Endometrial microvascular endothelial cells (primary cell): ENCODE results near the gene STYK1. TPM values are rescaled to one million over a fixed set of nuclear protein-coding genes. Genes with fewer than 3 reads are reported as not detected.
"Not testable (repeated sequence)": the region's sequence is repeated elsewhere in the genome, so short reads cannot be mapped to it uniquely, and the experiment has no call there.

Experiments used
- in situ Hi-C: cut with HindIII; loops from 2 replicates; pipeline ENCODE4 v1.10.0; 2017; ENCODE audit warnings: low sequenced_read_pairs, low pct_unique_long_range_greater_than_20kb; ENCODE audit errors: inconsistent ontology term
- total RNA-seq: library from RNA; depleted of rRNA; stranded (reverse); fragments of >200 nt; gene quantifications from one replicate; pipeline ENCODE4 v1.2.3, GENCODE V29; 2015; ENCODE audit errors: inconsistent ontology term

STYK1 gene
- total RNA-seq, 1 donor from 2014 or later, result 7.0 TPM

DNA sequence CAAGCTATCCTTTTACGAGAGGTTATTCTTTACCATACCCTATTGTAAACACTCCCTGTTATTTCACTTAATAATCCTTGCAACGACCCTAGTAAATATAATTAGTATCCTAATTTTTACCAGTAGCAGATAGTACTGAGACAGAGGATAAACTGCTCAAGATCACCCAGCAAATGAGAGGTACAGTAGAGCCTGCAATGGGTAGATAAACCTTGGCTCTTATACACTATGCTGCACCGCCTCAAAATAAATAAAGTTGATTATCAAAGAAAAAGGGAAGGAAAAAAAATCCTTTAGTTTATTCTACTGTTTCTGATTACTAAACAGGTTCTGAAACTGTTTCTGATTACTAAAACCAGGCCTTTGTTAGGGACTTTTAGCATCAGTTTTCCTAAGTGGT, 26.7 kb upstream of the STYK1 start:
- in situ Hi-C loops, result loop anchor here (25.0 kb wide), 1 partner anchor 88 kb away; the partner anchor contains the start of gene MAGOHB

DNA sequence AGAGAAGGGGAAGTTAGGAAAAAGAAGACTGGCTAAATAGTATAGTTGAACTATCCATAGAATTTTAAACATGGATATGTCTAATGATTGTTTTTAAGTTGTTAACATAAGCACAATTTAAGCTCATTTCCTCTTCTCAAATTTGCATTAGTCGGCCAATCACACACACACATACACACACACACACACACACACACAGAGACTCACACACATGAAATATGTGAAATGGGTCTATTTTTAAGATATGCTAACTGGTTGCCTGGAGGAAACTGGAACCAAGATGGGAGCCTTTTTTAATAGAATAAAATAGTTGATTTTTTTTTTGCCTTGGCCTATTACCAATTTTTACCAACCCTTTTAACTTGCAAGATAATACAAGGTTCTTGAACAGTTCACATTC, 24.0 kb upstream of the STYK1 start:
- in situ Hi-C loops, result no loop called here

DNA sequence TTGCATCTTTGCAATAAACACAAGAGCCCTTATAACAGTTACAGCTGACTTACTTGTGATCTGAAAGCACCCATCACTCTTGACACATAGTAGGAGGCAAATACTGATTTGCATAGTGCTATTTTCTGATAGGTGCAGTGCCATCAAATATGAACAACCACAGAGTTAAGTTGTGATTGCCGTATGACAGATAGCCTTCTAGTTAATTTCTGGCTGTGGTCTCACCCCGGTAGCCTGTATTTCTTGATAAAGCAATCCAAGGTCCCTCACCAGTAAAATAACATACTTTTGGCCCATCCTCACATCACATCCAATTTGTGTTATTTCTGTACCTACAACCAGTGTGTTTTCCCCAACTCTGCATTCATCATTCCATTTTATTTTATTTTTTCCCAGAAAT, 23.3 kb upstream of the STYK1 start:
- in situ Hi-C loops, result no loop called here

DNA sequence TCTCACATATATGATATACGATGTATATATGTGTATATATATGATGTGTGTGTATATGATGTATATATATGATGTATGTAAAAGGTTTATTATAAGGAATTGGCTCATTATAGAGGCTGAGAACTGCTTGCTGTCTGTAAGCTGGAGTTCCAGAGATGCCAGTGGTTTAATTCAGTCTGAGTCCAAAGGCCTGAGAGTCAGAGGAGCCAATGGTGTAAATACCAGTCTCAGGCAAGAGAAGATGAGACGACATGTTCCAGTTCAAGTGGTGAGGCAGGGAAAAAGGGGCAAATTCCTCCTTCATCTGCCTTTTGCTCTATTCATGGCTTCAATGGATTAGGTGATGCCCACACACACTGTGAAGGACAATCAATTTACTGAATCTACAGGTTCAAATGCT, 17.1 kb upstream of the STYK1 start:
- in situ Hi-C loops, result no loop called here

DNA sequence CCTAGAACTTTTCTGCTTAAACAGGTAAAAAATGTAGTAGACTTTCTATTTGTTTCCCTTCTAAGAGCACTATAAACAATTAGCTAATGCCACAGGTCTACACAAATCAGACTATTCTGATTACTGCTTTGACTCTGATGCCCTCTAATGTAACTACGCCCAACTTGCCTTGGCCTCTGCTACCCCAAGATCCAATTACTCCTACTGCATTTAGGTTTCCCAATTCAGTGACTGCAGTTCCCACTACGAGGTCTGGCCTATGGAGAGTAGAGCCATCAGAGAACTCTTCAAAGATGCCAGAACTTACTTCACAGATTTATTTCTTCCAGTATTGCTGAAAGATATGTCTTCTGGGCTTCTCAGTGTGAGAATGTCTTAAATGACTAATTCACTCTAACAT, 15.3 kb upstream of the STYK1 start:
- in situ Hi-C loops, result no loop called here

DNA sequence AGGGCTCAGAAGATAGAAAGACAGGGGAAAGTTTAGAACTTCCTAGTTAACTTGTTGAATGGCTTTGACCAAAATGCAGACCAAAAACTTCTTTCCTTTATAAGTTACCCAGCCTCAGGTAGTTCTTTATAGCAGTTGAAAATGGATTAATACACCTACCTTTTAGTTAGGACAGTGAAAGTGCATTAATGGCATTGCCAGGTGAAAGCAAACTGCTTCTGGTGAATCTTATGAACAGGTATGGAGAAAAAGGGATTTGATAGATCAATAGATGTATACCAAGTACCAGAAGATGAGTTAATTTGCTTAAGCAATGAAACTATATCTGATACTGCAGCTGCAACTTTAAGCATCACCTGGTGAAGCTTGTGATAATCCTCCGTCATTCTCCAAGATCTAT, 14.2 kb upstream of the STYK1 start:
- in situ Hi-C loops, result no loop called here

DNA sequence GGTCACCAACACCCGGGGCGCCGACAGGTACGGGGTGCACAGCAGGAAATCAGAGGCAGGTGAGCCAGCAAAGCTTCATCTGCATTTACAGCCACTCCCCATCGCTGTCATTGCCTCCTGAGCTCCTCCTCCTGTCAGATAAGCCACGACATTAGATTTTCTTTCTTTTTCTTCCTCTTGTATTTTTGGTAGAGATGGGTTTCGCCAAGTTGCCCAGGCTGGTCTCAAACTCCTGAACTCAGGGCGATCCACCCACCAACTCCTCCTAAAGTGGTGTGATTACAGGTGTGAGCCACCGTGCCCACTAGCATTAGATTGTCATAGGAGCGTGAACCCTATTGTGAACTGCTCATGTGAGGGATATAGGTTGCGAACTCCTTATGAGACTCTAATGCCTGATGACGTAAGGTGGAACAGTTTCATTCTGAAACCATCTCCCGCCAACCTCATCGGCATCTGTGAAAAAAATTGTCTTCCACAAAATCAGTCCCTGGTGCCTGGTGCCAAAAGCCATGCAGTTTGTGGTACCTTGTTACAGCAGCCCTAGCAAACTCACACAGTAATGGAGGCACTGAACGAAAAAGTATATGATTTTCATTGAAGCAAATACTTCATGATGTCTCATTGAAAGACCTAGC, 1.5 kb downstream of the STYK1 start:
- in situ Hi-C loops, result no loop called here

DNA sequence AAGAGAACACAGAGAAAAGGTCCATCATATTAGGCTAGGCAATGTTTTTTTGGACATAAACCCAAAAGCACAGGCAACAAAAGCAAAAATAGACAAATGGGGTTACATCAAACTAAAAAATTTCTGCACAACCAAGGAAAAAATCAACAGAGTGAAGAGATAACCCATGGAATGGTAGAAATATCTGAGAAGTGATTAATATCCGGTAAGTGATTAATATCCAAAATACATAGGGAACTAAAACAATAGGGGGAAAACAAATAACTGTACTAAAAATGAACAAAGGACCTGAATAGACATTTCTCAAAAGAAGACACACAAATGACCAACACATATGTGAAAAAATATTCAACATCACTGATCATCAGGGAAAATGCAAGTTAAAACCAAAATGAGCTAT, 4.3 kb downstream of the STYK1 start:
- in situ Hi-C loops, result no loop called here

DNA sequence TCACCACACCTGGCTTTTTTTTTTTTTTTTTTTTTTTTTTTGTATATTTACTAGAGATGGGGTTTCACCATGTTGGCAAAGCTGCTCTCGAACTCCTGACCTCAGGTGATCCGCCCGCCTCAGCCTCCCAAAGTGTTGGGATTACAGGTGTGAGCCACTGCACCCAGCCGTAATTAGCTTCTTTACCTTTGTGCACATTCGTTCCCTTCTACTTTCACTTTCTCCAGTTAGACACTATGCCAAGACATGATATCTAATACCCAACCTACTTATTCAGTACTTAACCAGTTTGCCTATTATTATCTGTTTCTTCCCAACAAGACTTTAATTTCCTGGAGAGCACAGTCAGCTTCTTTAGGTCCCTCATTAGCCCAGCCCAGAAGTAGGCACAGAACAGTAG, 5.3 kb downstream of the STYK1 start:
- in situ Hi-C loops, result no loop called here

DNA sequence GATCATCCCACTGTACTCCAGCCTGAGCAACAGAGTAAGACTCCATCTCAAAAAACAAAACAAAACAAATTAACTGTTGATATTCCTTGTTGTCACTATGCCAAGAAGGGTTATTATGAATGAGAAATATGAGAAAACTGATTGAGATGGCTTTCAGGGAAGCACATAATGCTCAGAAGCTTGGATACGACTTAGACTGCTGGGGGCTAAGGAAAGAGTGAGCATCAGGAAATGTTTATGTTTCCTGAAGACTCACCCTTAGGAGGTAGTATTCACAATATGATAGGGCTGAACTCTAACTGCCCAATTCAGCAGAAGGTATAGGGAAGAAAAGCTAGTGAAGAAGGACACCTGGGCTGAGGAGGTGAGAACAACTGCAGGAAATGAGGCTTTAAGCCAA, 6.3 kb downstream of the STYK1 start:
- in situ Hi-C loops, result no loop called here

DNA sequence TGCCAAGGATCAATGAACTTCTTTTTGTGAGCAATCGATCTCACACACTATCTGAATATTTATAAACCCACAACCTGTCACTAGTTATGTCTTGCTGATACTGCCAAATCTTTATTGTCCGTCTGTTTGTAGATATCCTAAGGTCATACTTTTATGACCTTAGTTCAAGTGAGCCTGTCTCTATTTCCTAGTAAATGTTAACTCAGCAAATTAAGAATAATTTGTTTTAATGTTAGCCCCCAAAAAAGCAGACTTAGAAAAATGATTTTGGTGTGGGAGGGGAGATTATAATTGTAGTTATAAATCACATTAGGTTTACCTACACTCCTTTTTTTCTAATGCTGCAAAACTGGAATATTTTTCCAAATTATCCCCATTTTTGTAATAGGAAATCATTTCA, 9.4 kb downstream of the STYK1 start:
- in situ Hi-C loops, result no loop called here

DNA sequence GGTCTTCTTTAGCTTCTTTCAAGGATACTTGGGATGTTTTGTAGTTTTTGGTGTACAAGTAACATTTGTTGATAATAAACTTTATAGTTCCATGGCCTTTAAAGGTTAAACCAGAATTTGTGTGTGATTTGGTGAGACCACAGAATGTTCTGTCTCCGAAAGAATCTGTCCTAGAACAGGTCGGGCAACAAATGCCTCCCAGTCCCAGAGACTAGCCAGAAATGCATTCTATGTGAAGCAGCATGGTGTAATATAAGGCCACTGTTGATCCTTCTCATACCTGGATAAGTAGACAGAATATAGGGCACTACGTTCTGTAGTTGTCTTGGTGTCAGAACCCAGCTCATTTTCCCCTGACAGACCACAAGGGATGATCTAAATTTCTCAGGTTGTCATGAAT, 10.0 kb downstream of the STYK1 start:
- in situ Hi-C loops, result no loop called here

DNA sequence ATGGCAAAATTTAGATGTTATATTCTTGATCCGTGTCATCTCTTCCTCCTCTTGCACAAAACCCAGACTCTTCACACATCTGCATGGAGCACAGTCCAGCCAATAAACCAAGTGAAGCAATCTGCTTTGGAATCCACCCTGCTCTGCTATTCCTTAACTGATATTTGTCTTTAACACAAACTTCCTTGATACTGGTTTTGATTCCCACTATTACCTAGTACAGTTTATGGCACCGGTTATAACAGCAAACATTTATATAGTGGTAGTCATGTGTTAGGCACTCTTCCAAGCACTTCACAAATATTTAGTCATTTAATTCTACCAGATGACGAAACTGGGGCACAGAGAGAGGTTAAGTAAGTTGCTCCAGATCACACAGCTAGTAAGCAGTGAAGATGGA, 12.5 kb downstream of the STYK1 start:
- in situ Hi-C loops, result no loop called here

DNA sequence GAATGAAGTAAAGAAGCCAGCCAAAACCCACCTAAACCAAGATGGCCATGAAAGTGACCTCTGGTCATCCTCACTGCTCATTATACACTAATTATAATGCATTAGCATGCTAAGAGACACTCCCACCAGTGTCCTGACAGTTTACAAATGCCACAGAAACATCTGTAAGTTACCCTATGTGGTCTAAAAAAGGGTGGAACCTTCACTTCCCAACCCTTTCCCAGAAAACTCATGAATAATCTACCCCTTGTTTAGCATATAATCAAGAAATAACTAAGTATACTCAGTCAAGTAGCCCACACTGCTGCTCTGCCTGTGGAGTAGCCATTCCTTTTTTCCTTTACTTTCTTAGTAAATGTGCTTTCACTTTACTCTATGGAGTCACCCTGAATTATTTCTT, 19.8 kb downstream of the STYK1 start:
- in situ Hi-C loops, result no loop called here

DNA sequence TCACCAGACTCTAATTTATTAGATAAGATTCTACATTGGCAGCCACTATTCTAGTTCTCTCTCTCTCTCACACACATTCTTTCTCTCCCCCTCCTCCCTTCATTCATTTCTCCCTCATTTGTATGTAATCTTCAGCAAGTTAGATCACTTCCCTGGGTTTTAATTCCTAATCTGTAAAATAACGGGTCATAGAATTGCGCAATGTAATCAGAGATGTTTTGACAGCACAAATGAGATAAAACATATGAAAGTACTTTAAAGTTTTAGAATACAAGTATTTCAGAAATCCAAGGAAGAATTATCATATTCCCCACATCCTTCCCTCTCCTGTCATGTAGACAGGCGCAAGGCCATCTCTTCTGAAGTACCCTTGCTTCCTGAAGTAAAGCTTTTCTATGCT, 21.7 kb downstream of the STYK1 start:
- in situ Hi-C loops, result no loop called here

DNA sequence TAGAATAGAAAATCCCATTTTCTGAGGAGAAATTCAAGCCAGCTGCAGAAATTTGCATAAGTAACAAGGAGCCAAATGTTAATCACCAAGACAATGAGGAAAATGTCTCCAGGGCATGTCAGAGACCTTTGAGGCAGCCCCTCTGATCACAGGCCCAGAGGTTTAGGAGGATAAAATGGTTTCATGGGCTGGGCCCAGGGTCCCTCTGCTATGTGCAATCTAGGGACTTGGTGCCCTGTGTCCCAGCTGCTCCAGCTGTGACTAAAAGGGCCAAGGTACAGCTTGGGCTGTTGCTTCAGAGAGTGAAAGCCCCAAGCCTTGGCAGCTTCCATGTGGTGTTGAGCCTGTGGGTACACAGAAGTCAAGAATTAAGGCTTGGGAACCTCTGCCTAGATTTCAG, 27.3 kb downstream of the STYK1 start:
- in situ Hi-C loops, result not testable (repeated sequence)

DNA sequence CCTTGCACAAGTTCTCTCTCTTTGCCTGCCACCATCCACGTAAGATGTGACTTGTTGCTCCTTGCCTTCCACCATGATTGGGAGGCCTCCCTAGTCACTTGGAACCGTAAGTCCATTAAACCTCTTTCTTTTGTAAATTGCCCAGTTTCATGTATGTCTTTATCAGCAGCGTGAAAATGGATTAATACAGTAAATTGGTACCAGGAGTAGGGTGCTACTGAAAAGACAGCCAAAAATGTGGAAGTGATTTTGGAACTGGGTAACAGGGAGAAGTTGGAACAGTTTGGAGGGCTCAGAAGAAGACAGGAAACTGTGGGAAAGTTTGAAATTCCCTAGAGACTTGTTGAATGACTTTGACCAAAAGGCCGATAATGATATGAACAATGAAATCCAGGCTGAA, 27.9 kb downstream of the STYK1 start:
- in situ Hi-C loops, result no loop called here

DNA sequence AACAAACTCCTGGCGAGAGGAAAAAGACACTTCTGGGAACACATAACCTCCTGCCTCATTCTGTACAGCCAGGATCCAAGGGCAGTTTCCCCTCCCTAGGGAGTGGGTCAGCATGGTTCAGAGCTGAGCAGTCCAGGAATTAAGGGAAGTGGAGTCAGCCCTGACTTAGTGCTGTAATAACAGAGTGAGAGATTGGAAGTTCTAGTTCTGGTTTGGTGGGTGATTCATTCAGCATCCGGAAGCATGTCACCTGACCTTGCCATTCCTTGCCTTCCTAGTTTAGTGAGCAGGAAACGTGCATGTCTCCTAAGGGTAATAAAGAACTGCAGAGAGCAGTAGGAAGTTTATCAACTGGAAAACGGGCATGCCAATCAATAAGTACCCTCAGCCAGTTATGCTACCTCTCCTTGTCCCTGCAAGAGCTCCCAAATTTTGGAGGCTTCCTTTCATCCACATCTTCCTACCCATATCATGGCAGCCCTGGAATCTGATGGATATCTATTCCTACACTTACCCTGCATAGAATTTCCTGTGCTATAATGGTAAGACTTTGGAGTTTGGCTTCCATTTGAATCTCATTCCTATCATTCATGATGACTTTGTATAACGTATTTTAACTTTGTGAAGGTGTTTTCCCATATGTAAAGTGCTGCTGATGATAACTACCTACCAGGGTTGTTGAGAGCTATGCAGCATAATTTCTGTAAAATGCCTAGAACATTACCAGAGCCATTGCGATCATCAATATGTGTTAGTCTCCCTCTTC, 31.9 kb downstream of the STYK1 start:
- in situ Hi-C loops, result no loop called here

DNA sequence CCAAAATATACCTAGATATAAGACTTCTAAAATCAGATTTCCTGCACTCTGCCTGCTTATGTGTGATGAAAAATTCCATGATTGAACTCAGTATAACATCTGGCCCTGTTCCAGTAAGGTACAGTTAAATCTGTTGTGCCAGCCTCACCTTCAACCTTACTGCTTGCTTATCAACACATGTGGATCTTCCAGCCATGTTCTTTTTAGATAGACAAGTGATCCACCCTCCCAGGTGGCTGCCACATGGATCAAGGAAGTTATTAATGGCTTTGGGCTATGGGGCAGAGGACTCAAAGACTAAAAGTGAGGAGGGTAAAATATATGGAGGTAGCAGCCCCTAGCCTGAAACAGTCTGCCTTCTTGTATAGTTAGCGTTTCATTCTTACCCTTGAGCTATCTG, 35.1 kb downstream of the STYK1 start:
- in situ Hi-C loops, result no loop called here

DNA sequence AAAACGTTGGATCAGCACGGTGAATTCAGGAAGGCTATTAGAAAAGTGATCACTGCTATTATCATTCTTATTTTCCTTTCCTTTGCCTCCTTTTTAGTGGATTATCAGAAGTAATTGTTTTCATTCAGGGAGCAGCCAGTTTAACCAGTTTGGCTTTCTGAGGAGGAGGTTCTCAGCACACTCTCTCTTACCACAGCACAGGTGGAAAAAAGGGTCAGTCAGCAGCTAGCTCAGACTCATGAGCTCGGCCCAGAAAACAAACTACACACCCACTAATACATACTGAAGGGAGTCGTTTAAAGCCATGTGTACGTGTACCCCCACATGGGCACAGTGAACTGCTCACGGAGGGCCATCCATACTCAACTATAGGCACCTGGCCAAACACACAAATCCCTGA, 37.2 kb downstream of the STYK1 start:
- in situ Hi-C loops, result no loop called here

DNA sequence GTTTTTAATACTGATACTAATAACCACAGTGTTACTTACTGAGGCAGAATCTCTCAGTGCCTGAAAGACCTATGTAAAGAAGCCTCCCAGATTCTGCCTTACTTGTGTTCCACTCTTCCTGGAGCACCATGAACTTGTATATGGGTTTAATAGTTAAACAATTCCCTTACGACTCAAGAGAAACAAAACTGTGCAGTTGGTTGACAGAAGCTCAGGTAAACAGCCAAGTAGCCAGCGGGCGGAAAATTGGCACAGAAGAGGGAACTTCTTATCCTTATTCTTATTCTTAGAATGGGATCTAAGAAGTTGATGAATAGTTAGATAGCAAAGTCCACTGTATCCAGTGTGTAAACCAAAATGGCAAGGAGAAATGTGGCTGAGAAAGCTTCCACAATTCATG, 37.7 kb downstream of the STYK1 start:
- in situ Hi-C loops, result no loop called here
